Skeletal muscle satellite cell (primary cell): ENCODE measurements around the gene AEBP1.

Source experiments
- H3K27me3 ChIP-seq: 2 replicates; pipeline ENCODE4 v1.7.0; 2013; ENCODE audit warnings: low read length; ENCODE audit not compliant: control insufficient read depth, insufficient read depth
- H3K36me3 ChIP-seq: 2 replicates; pipeline ENCODE4 v1.7.0; 2013; ENCODE audit warnings: mild to moderate bottlenecking, control low read depth, low read length; ENCODE audit not compliant: insufficient read depth
- H3K4me1 ChIP-seq: 2 replicates; pipeline ENCODE4 v1.7.0; 2013; ENCODE audit warnings: low read length; ENCODE audit not compliant: control insufficient read depth, insufficient read depth
- H3K4me2 ChIP-seq: 2 replicates; pipeline ENCODE4 v1.7.0; 2013; ENCODE audit warnings: mild to moderate bottlenecking, low read length
- H3K4me3 ChIP-seq: 2 replicates; pipeline ENCODE4 v1.7.0; 2013; ENCODE audit warnings: low read length
- H3K9ac ChIP-seq: 2 replicates; pipeline ENCODE4 v1.7.0; 2013; ENCODE audit warnings: mild to moderate bottlenecking, low read depth, low read length, moderate library complexity
- H3K9me3 ChIP-seq: replicated peaks from 2 replicates; pipeline ENCODE4 v1.7.0; 2013; ENCODE audit warnings: mild to moderate bottlenecking, control low read depth, low read length

The AEBP1 gene

DNA sequence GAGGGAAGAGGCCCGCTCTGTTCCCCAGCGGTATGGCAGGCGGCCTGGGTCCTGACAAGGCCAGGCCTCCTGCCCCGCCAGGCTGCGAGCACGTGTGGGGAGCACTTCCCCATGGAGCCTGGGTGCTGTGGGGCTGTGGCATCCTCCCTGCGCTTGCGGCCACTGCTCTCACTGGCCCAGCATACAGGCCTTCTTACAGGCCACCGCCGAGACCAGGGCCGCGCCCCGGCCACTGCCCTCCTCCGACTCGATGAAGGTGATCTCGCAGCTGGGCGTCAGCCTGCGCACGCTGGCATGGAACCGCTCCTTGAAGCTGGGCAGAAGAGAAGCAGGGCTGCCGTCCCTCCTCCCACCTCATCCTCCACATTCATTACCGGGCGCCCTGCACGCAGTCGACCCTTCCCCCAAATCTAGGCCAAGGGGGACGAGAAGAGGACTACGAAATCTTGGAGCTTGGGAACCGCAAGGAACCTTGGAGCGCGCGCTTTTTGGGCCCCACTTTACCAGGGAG is 40.9 kb downstream of the AEBP1 start:
- no peaks in the 10 kb centered on the region for H3K36me3 ChIP-seq
- no peaks in the 10 kb centered on the region for H3K9me3 ChIP-seq
- no peak overlapping the region for H3K4me3 ChIP-seq
- no peak overlapping the region for H3K4me2 ChIP-seq
- no peak overlapping the region for H3K9ac ChIP-seq
- peaks cover 29% of the 10 kb centered on the region for H3K27me3 ChIP-seq
- peaks cover 6% of the 10 kb centered on the region for H3K4me1 ChIP-seq

DNA sequence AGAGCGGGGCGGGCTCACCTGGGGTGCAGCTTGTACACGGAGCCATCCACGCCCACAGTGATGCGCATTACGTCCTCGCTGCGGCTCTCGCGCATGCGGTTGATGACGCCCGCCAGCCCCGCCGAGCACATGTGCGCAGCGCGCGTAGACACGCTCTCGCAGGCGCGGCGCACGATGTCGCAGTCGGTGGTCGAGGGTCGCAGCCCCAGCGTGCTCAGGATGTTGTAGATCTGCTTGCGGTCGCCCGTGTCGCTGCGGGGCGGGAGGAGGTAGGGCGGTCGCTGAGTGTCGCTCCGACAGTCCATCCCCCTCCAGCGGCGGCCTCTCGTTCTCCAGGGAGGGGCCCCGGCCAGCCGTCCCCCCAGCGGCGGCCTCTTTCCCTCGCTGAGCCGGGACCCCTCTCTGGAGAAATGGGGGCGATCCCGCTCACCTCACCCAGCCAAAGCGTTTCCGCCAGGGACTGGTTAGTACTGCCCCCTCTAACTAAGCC is 41.4 kb downstream of the AEBP1 start:
- Histone ChIP-seq H3K36me3 (no peaks in the 10 kb centered on the region), H3K9me3 (no peaks in the 10 kb centered on the region), H3K4me3 (peak overlapping the region; percentile 62), H3K27me3 (peaks cover 29% of the 10 kb centered on the region), H3K9ac (no peak overlapping the region), H3K4me2 (peak overlapping the region; percentile 82), H3K4me1 (peaks cover 10% of the 10 kb centered on the region)

DNA sequence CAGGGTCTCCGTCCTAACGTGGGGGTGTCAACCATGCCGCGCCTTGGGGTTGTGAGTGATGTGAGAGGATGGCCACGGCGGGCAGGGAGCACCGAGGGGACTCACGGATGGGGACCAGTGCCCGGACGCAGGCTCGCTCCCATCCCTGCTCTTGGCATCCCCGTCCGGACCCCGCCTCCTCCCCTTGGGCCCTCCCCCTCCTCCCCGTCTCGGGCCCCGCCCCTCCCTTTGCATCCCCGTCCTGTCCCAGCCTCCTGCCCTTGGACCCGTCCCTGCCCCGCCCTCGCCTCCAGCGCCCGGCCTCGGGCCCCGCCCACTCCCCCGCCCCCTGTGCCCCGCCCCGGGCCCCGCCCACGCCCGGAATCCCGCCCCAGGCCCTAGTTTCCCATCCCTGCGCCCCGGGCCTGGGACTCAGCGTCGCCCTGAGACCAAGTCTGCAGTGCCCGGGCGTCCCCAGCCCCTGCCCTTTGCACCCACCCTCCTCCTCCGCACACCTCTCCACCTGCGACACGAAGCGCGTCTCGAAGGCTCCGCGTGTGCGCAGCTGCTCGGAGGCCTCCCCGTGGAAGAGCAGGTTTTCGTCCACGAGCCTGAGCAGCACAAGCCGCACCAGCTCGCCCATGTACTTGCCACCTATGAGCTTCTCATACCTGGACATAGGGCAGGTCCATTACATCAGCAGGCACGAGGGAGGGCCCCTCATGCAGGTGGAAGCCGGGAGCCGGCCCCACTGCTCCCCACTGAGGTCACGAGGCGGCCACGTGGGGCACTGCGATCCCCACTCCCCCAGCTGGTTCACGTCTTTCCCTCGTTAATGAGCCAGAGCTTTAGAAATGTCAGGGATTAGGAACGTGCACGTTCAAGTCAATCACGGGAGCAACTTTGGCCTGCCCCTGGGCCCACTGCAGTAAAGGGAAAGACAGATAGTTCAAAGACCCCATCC is 42.1 kb downstream of the AEBP1 start:
- H3K9me3 ChIP-seq = no peaks in the 10 kb centered on the region
- no peak overlapping the region for H3K9ac ChIP-seq
- H3K36me3 ChIP-seq = no peaks in the 10 kb centered on the region
- H3K4me3 ChIP-seq = peak overlapping the region; percentile 62
- H3K4me2 ChIP-seq = peak overlapping the region; percentile 82
- peaks cover 10% of the 10 kb centered on the region for H3K4me1 ChIP-seq
- peaks cover 29% of the 10 kb centered on the region for H3K27me3 ChIP-seq

DNA sequence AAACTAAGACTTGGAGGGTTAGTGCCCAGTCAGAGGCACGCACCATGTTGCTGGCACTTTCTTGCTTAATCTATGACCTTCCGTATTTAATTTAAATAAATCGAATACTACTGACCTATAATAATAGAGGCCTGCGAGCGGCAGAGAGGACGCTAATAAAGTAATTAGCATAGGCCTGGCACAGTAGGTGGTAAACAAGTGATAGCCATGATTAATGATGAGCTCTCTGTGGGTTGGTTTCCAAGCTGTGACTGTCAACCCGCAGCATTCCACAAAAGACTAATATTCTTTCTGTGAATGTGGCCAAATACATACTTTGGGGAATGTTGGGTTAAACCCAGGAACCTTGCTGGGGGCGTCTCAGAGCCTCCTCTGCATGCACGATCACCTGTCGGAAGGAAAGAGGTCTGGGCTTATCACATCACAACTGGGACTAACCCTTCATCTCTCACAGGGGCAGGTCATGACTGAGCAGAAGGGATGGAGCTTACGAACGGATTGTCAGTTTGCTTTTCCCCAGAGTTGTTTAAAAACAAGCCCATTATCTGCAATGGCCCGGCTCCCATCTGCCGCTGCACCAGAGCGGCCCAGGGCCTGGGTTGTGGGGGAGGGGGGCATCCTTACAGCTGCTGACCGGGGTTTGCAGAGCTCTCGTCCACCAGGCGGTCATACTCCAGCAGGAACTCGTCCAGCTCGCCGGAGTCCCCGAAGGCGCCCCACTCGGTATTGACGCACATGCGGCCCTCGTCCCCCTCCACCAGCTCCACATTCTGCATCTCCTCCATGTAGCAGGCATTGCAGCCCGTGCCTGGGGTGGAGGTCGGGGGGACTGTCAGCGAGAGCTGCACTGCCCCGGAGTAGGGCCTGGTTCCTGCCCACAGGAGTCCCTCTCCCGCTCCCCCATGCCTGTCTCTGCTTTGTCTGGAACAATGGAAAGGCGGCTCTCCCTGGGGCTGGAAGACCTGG is 43.2 kb downstream of the AEBP1 start:
- H3K36me3 ChIP-seq = no peaks in the 10 kb centered on the region
- peaks cover 10% of the 10 kb centered on the region for H3K4me1 ChIP-seq
- H3K27me3 ChIP-seq = peaks cover 23% of the 10 kb centered on the region
- H3K4me2 ChIP-seq = no peak overlapping the region
- H3K9ac ChIP-seq = no peak overlapping the region
- H3K9me3 ChIP-seq = no peaks in the 10 kb centered on the region
- H3K4me3 ChIP-seq = no peak overlapping the region

DNA sequence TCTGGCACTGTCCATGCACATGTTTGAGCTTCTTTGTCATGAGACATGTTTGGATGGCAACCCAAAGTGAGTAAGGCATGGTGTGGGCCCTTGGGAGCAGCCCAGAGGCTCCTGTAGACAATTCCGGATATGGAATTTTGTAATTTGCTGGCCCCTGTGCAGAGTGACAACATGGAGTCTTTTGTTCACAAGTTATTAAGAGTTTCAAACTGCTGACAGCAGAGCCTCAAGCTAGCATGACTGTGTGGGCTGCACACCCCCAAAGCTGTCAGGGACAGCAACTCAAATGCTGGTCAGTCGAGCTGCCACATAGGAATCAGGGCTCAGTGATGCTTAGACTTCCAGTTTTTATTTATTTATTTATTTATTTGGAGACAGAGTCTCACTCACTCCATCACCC is 44.0 kb downstream of the AEBP1 start:
- Histone ChIP-seq H3K4me3 (no peak overlapping the region), H3K4me2 (no peak overlapping the region), H3K9me3 (no peaks in the 10 kb centered on the region), H3K36me3 (no peaks in the 10 kb centered on the region), H3K27me3 (peaks cover 23% of the 10 kb centered on the region), H3K9ac (no peak overlapping the region), H3K4me1 (peaks cover 10% of the 10 kb centered on the region)

DNA sequence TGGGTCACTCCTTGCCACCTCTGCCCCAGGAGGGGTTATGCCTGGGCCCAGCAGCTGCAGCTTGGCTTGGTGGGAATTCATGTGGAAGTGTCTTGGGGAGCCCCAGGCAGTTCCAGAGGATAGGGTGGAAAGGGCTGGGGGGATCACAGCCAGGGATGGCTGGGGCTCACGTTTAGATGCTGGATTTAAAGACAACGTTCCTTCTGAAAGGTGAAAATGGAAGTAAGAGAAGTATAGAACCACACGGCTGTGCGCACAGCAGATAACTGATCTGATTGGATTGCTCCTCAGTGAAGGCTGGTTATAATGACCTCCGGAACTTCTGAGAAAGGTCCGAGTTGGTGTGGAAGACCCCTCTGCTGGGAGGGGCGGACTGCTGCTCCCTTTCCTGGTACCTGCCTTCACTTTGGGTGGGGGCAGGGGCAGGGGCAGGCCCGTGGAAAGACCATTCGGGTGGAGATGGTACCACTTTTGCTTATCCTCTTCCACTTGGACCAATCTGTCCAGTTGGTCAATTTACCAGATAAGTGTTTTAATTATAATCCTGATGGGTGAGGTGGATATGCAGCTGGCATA is 44.9 kb downstream of the AEBP1 start:
- no peak overlapping the region for H3K9ac ChIP-seq
- no peak overlapping the region for H3K4me3 ChIP-seq
- H3K27me3 ChIP-seq = peaks cover 19% of the 10 kb centered on the region
- no peaks in the 10 kb centered on the region for H3K9me3 ChIP-seq
- H3K4me2 ChIP-seq = no peak overlapping the region
- peaks cover 10% of the 10 kb centered on the region for H3K4me1 ChIP-seq
- H3K36me3 ChIP-seq = no peaks in the 10 kb centered on the region

DNA sequence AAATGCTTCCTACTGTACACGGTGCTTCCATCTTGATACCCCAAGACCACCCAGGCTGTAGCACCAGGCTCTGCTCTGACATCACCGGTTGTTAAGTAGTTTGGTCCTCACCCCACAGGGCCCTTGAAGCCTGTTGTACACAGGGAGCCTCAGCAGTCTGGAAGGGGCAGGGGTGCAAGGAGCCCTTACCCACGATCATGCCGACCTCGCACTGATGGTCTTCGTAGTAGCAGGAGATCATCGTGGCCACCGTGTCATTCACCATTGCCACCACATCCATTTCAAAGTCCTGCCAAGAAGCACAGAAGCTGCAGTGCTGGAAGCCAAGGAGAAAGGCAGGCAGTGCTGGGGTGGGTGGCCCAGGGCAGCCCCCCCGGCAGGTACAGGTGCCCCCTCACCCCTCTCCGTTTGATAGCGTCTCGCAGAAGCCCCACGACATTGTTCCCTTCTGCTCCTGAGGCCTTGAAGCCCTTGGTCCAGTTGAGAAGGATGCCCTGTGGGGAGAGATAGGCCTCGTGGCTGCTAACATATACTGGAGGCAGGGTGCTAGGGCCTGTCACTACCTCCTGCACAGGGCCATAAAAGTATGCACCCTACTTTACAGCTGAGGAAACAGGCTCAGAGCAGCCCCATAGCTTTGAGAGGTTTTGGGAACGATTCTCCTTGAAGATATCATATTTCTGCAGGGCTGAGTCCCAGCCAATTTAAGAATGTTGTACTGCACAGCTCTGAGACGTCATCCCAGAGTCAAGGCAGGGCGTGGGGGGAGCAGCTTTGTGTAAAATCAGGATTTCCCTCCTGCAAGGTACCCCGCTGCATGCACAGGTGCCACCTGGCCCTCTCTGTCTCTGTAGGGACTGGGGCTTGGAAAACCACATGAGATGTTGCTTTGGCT is 45.7 kb downstream of the AEBP1 start:
- Histone ChIP-seq H3K9me3 (no peaks in the 10 kb centered on the region), H3K4me3 (no peak overlapping the region), H3K4me1 (peaks cover 10% of the 10 kb centered on the region), H3K4me2 (no peak overlapping the region), H3K27me3 (peaks cover 20% of the 10 kb centered on the region), H3K36me3 (no peaks in the 10 kb centered on the region), H3K9ac (no peak overlapping the region)

DNA sequence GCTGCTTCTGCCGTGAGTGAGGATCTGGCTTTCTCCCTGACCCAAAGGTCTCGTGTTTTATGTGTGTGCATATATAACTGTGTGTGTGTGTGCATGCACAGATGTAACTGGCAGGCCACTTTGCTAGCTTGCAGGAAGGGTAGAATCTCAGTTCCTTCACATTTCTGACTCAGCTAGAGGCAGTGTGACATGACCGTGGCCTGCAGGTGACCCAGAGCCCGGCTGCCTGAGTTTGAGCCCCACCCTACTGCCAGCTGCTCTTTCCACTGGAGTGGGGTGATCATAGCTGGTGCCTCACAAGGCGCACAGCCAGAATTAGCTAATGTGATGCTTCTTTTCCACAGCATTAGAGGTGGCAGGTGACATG is 46.3 kb downstream of the AEBP1 start:
- H3K9ac ChIP-seq = no peak overlapping the region
- peaks cover 9% of the 10 kb centered on the region for H3K4me1 ChIP-seq
- no peaks in the 10 kb centered on the region for H3K36me3 ChIP-seq
- H3K4me2 ChIP-seq = no peak overlapping the region
- H3K27me3 ChIP-seq = peaks cover 14% of the 10 kb centered on the region
- no peak overlapping the region for H3K4me3 ChIP-seq
- no peaks in the 10 kb centered on the region for H3K9me3 ChIP-seq

DNA sequence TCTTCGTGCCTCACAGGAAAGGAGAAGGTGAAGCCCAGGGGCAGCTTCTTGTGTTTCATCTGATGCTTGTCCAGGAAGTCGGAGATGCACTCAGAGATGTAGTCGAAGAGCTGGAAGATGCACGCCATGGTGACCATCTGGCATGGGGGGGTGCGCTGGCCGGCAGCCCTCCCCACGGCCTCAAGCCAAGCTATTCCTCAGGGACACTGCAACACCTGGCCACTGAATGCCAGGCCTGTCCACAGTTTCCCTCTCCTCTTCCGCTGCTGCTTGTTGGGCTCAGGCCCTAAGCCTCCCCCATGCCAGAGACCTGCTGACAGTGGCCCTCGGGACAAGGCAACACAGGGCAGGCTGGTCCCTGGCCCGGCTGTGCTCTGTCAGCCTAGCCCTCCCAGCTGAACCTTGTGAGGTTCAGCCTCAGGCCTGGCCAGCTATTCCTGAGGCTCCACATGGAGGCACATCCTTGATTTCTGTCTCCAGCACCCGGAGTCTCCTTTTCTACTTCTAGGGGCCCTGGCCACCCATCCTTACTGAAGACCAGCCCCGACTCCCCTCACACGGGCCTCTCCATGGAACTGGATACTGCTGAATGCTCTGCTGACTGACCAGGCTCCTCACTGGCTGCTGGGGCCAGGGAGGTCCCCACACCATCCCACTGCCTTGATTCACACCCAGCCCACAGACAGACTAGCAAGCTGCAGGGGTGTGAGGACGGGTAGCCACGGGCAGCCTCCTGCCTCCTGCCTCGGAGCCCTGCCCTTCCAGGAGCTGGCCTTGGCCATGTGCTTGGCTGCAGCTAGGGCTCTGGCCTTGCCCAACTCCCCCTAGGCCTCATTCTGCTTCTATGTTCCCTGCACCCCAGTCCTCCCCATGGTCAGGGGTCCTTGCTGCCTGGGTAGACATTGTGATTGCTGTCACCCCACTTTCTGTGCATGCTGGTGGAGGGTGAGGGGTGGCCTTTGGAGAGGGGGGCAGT is 47.1 kb downstream of the AEBP1 start:
- no peaks in the 10 kb centered on the region for H3K9me3 ChIP-seq
- no peak overlapping the region for H3K9ac ChIP-seq
- H3K4me2 ChIP-seq = no peak overlapping the region
- peaks cover 4% of the 10 kb centered on the region for H3K4me1 ChIP-seq
- H3K4me3 ChIP-seq = no peak overlapping the region
- no peaks in the 10 kb centered on the region for H3K36me3 ChIP-seq
- peaks cover 13% of the 10 kb centered on the region for H3K27me3 ChIP-seq
